Anterior cingulate cortex (tissue), 58 donors: ENCODE measurements around the gene CHMP4A.
"Not testable (repeated sequence)": the region's sequence is repeated elsewhere in the genome, so short reads cannot be mapped to it uniquely, and the experiment has no call there.

Experiments
- DNase-seq, 58 donors: peaks; one replicate each; lab custom pipeline; 2025; lab: John Stamatoyannopoulos, UW

CHMP4A gene

GRCh38 chr14:24231263-24232120 is 18.2 kb upstream of the CHMP4A start:
- peak in 7 of 58 donors; percentile 35 to 54 (median 42) for DNase-seq

DNA sequence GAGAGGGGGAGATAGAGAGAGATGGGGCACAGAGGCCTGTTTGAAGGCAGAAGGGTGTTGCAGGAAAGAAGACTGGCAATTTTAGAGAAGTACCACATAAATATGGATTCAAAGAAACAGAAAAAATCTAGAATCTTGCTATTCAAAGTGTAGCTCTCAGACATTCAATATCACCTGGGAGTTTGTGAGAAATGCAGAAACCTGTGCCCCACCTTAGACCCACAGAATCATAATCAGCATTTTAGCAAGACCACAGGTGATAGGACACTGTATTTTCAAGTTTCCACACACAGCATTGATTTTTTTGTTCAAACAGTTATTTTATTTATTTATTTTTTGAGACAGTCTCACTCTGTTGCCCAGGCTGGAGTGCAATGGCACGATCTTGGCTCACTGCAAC is 15.6 kb upstream of the CHMP4A start:
- DNase-seq: no peak

DNA sequence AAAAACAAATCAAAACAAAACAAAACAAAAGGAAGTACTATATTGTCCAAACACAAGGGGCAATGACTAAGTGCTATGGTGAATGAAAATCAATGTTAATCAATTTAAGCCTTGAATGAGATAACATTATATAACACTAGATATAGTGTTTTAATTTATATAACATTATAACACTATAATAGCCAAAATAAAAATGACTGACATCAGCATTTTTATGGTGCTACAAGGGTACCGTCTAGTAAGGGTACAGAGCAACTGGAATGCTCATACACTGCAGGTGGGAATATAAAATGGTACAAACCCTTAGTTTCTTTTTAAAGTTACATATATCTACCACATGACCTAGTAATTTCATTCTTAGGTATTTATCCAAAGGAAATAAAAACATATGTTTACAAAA is 13.2 kb upstream of the CHMP4A start:
- DNase-seq: no peak

- no peak for DNase-seq
These were observed 11.4 kb upstream of the CHMP4A start for GRCh38 chr14:24224618-24225071.

GRCh38 chr14:24222987-24223386 is 9.7 kb upstream of the CHMP4A start:
- DNase-seq: not testable (repeated sequence)

- no peak for DNase-seq
These were observed 6.2 kb upstream of the CHMP4A start for GRCh38 chr14:24219521-24219920.

DNA sequence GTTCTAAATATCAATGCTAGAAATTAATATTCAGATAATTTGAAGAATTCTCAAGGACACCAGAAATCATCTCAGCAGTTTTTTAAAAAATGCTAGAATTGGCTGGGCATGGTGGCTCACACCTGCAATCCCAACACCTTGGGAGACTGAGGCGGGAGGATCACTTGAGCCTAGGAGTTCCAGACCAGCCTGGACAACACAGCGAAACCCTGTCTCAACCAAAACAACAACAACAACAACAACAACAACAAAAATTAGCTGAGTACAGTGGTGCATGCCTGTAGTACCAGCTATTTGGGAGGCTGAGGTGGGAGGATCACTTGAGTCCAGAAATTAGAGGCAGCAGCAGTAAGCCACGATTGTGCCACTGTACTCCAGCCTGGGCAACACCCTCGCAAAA is 5.8 kb upstream of the CHMP4A start:
- DNase-seq: no peak

- DNase-seq: not testable (repeated sequence)
These were observed 3.6 kb upstream of the CHMP4A start for GRCh38 chr14:24216876-24217275.

- no peak for DNase-seq
These were observed 3.0 kb upstream of the CHMP4A start for GRCh38 chr14:24216345-24216699.

GRCh38 chr14:24215495-24216344 is 2.4 kb upstream of the CHMP4A start, which contains the start of gene MDP1:
TSS of gene MDP1 (minus strand) at chr14:24216066. CDS start at chr14:24215955, 111 bp downstream.
- DNase-seq: peak; percentile 15 to 92 (median 77)

DNA sequence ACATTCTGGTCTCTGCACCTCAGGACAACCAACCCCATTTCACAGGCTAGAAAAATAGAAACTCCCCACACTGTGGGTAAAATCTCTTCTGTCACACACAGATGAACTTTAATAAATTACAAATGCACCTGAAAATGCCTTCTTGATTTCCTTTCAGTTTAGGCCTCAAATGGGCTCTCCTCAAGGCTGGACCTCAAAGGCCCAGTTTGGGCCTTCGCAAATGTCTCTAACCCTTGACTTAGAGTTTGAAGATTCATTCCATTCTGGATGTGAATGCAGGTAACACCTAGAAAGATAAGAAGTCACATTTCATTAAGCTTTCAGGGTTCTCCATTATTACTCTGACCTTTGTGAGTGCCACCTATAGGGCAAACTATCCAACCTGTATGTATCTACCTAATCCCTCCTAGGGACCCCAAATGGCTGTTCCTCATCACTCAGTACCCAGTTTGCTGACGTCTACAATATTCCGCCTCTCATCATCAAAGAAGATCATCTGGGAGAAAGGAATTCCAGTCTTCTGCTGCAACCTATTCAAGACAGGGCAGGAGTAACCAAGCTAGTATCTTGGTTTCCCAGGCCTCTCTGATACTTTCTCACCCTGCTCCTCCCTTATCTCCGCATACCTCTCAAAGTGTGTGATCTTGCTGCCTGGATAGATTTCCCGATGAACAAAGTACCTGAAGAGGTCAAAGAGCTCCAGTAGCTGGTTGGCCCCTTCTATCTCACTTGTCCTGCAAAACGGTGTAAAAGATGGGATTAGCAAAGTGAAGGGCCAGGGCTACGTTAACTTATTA is 776 bp upstream of the CHMP4A start:
- DNase-seq: no peak

DNA sequence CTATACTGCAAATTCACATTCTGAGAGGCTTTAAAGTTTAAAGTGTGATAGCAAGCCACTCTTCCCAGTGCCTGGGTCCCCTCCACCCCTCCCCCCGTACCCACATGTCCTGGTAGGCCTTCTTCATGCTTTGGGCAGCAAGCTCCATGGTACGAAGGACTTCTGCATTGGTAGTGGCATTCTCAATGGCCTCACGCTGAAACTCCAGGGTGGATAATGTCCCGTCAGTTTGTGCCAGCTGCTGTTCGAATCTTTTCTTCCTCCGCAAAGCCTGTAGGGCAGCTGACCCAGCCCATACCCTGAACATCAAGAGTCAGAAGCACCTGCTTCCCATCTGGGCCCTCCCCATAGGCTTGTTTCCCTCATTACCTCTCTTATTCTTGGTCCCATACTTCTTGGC is 2.0 kb downstream of the CHMP4A start:
- DNase-seq: no peak

DNA sequence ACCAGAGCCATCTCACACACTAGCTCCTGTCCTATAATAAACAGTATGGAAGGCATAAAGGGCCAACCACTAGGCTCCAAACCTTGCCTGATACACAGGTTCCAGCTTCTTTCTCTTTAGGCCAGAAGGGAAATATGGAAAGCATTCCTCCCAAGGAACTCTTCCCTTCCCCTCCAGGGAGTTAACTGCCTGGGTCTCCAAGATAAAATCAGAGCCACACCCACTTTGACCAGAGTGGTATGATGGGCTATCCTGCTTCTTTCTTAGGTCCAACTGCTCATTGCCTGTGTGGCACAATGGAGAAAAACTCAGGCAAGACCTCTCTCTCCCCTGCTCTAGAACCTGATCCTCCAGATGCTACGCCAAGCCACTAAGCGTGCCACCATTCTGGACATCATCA is 5.7 kb downstream of the CHMP4A start:
- no peak for DNase-seq

GRCh38 chr14:24207104-24207551 is 6.2 kb downstream of the CHMP4A start:
- DNase-seq: no peak

DNA sequence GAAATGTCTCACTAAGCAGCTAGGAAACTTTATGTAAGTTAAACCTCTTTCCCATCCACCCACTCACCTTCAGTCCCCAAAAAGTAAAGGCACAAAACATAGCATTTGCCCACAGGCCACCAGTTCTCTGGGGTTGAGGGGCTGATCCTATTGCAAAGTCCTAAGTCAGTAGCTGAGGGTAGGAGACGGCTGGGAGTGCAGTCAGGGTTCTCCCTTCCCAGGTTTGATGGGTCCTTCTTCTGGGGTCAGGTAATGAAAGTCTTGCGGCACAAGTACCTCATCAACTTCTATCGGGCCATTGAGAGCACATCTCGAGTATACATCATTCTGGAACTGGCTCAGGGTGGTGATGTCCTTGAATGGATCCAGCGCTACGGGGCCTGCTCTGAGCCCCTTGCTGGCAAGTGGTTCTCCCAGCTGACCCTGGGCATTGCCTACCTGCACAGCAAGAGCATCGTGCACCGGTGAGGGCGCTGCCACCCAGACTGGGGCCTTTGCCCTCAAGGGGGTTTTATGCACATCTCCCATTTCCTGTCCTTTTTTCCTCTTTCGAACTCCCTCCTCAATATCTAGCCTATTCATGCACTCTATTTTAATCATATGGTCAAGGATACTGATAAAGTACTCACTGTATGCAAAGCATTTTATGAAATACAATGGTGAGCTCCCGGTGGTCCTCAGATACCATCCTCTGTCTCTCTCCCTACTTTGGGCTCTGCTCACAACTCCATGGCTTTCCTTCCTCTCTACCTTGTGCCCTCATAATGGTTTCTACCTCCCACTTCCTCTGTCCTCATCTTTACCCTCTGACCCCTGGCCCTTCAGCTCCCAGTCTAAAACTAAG is 6.8 kb downstream of the CHMP4A start:
- DNase-seq: no peak

GRCh38 chr14:24204163-24205146 is 8.8 kb downstream of the CHMP4A start:
- DNase-seq: no peak

DNA sequence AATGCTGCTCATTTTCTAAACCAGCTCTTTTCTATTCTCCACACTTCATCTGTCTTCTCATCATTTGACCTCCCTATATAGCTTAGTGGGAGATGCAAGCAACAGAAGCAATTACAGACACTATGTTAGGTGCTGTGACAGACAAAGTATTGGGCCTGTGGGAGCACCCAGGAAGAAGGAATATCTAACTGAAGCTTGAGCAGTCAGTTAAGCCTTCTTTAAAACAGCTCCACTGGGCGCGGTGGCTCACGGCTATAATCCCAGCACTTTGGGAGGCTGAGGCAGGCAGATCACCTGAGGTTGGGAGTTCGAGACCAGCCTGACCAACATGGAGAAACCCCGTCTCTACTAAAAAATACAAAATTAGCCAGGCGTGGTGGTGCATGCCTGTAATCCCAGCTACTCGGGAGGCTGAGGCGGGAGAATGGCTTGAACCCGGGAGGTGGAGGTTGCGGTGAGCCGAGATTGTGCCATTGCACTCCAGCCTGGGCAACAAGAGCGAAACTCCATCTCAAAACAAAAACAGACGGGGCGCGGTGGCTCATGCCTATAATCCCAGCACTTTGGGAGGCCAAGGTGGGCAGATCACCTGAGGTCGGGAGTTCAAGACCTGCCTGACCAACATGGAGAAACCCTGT is 9.9 kb downstream of the CHMP4A start:
- DNase-seq: not testable (repeated sequence)

- not testable (repeated sequence) for DNase-seq
These were observed 10.8 kb downstream of the CHMP4A start for GRCh38 chr14:24202538-24202937.
